ENCODE data around the gene RORB.

Gene RORB

GRCh38 chr9:74595286-74595685, 98.2 kb downstream of the RORB start:
- no peak for DNase-seq (ENCODE audit: low read depth in 2 of 2)

- no peak for DNase-seq (ENCODE audit: low read depth in 2 of 2)
Measured at GRCh38 chr9:74598874-74599273, 101.7 kb downstream of the RORB start.

GRCh38 chr9:74609671-74610405, 112.7 kb downstream of the RORB start:
- no peak for DNase-seq (ENCODE audit: low read depth in 2 of 2)

- DNase-seq (ENCODE audit: low read depth in 2 of 2): no peak
Measured at GRCh38 chr9:74610523-74611061, 113.5 kb downstream of the RORB start.

- no peak for DNase-seq (ENCODE audit: low read depth in 2 of 2)
Measured at GRCh38 chr9:74630228-74630627, 133.1 kb downstream of the RORB start.

- no peak for DNase-seq (ENCODE audit: low read depth in 2 of 2)
Measured at GRCh38 chr9:74639112-74639511, 142.0 kb downstream of the RORB start.

- DNase-seq (ENCODE audit: low read depth in 2 of 2): no peak
Measured at GRCh38 chr9:74642376-74642775, 145.2 kb downstream of the RORB start.

- DNase-seq (ENCODE audit: low read depth in 2 of 2): no peak
Measured at GRCh38 chr9:74643303-74643923, 146.3 kb downstream of the RORB start.

- DNase-seq (ENCODE audit: low read depth in 2 of 2): no peak
Measured at GRCh38 chr9:74644023-74644422, 146.9 kb downstream of the RORB start.

- no peak for DNase-seq (ENCODE audit: low read depth in 2 of 2)
Measured at GRCh38 chr9:74645007-74645639, 148.0 kb downstream of the RORB start.

- no peak for DNase-seq (ENCODE audit: low read depth in 2 of 2)
Measured at GRCh38 chr9:74653410-74654080, 156.4 kb downstream of the RORB start.

GRCh38 chr9:74662674-74663073, 165.5 kb downstream of the RORB start:
- DNase-seq (ENCODE audit: low read depth in 2 of 2): no peak

- DNase-seq (ENCODE audit: low read depth in 2 of 2): no peak
Measured at GRCh38 chr9:74663439-74663838, 166.3 kb downstream of the RORB start.

GRCh38 chr9:74666625-74667316, 169.6 kb downstream of the RORB start:
- no peak for DNase-seq (ENCODE audit: low read depth in 2 of 2)

- DNase-seq (ENCODE audit: low read depth in 2 of 2): no peak
Measured at GRCh38 chr9:74672237-74672636, 175.1 kb downstream of the RORB start.

- DNase-seq (ENCODE audit: low read depth in 2 of 2): no peak
Measured at GRCh38 chr9:74674077-74674476, 176.9 kb downstream of the RORB start.

- DNase-seq (ENCODE audit: low read depth in 2 of 2): no peak
Measured at GRCh38 chr9:74681906-74682305, 184.8 kb downstream of the RORB start.

- no peak for DNase-seq (ENCODE audit: low read depth in 2 of 2)
Measured at GRCh38 chr9:74683322-74683721, 186.2 kb downstream of the RORB start.

GRCh38 chr9:74691058-74691457, 193.9 kb downstream of the RORB start:
- DNase-seq (ENCODE audit: low read depth in 2 of 2): no peak

- DNase-seq (ENCODE audit: low read depth in 2 of 2): no peak
Measured at GRCh38 chr9:74696520-74696919, 199.4 kb downstream of the RORB start.

GRCh38 chr9:74697535-74697934, 200.4 kb downstream of the RORB start:
- DNase-seq (ENCODE audit: low read depth in 2 of 2): no peak

GRCh38 chr9:74711341-74711740, 214.2 kb downstream of the RORB start:
- DNase-seq (ENCODE audit: low read depth in 2 of 2): no peak
